ENCODE results near the gene ATAD3C. TPM values are rescaled to one million over a fixed set of nuclear protein-coding genes. Genes with fewer than 3 reads are reported as not detected.
"Not testable (repeated sequence)": the region's sequence is repeated elsewhere in the genome, so short reads cannot be mapped to it uniquely, and the experiment has no call there.

ATAD3C gene
- total RNA-seq, 1 experiment from 2014 or later = not detected

- Histone ChIP-seq H4K20me1 (ENCODE audit: insufficient read depth, low read depth, low read length) (no peaks in the 10 kb centered on the region), H3K27me3 (ENCODE audit: low read length) (no peaks in the 10 kb centered on the region), H2AFZ (ENCODE audit: low read length) (no peak overlapping the region), H3K4me1 (ENCODE audit: low read length) (no peaks in the 10 kb centered on the region), H3K9ac (ENCODE audit: low read length) (no peak overlapping the region), H3K9me2 (replicated peaks; ENCODE audit: insufficient read depth, low read length) (no peaks in the 10 kb centered on the region), H3K36me3 (ENCODE audit: insufficient read depth, low read length) (no peaks in the 10 kb centered on the region), H3K9me3 (ENCODE audit: low read length) (no peaks in the 10 kb centered on the region), H3K27ac (ENCODE audit: low read length) (no peak overlapping the region), H3K4me2 (ENCODE audit: low read depth, low read length, poor library complexity, severe bottlenecking) (no peak overlapping the region), H3K4me3 (ENCODE audit: low read length) (no peak overlapping the region), H3K79me2 (ENCODE audit: low read length) (no peaks in the 10 kb centered on the region)
- no peak for DNase-seq
These were observed 33.7 kb upstream of the ATAD3C start for GRCh38 chr1:1415751-1416150.

GRCh38 chr1:1417396-1417795 lies 32.1 kb upstream of the ATAD3C start:
- H3K27ac ChIP-seq (ENCODE audit: low read length); H3K4me2 ChIP-seq (ENCODE audit: low read depth, low read length, poor library complexity, severe bottlenecking); H3K4me3 ChIP-seq (ENCODE audit: low read length); H4K20me1 ChIP-seq (ENCODE audit: insufficient read depth, low read depth, low read length); H2AFZ ChIP-seq (ENCODE audit: low read length); H3K79me2 ChIP-seq (ENCODE audit: low read length); H3K4me1 ChIP-seq (ENCODE audit: low read length); H3K36me3 ChIP-seq (ENCODE audit: insufficient read depth, low read length); H3K27me3 ChIP-seq (ENCODE audit: low read length); H3K9me2 ChIP-seq (replicated peaks; ENCODE audit: insufficient read depth, low read length); H3K9ac ChIP-seq (ENCODE audit: low read length); H3K9me3 ChIP-seq (ENCODE audit: low read length); DNase-seq: not testable (repeated sequence)

- not testable (repeated sequence) for H3K9ac ChIP-seq (ENCODE audit: low read length); H3K9me2 ChIP-seq (replicated peaks; ENCODE audit: insufficient read depth, low read length); H3K36me3 ChIP-seq (ENCODE audit: insufficient read depth, low read length); H4K20me1 ChIP-seq (ENCODE audit: insufficient read depth, low read depth, low read length); H2AFZ ChIP-seq (ENCODE audit: low read length); H3K9me3 ChIP-seq (ENCODE audit: low read length); H3K4me1 ChIP-seq (ENCODE audit: low read length); H3K79me2 ChIP-seq (ENCODE audit: low read length); H3K4me2 ChIP-seq (ENCODE audit: low read depth, low read length, poor library complexity, severe bottlenecking); DNase-seq; H3K27me3 ChIP-seq (ENCODE audit: low read length); H3K4me3 ChIP-seq (ENCODE audit: low read length); H3K27ac ChIP-seq (ENCODE audit: low read length)
These were observed 31.5 kb upstream of the ATAD3C start for GRCh38 chr1:1417825-1418463.

- no peaks in the 10 kb centered on the region for H3K36me3 ChIP-seq (ENCODE audit: insufficient read depth, low read length)
- no peak overlapping the region for H3K27ac ChIP-seq (ENCODE audit: low read length)
- H3K9me3 ChIP-seq (ENCODE audit: low read length) = no peaks in the 10 kb centered on the region
- no peaks in the 10 kb centered on the region for H3K27me3 ChIP-seq (ENCODE audit: low read length)
- no peak overlapping the region for H3K9ac ChIP-seq (ENCODE audit: low read length)
- H3K79me2 ChIP-seq (ENCODE audit: low read length) = no peaks in the 10 kb centered on the region
- no peaks in the 10 kb centered on the region for H3K4me1 ChIP-seq (ENCODE audit: low read length)
- H3K4me2 ChIP-seq (ENCODE audit: low read depth, low read length, poor library complexity, severe bottlenecking) = no peak overlapping the region
- no peaks in the 10 kb centered on the region for H4K20me1 ChIP-seq (ENCODE audit: insufficient read depth, low read depth, low read length)
- no peak overlapping the region for H2AFZ ChIP-seq (ENCODE audit: low read length)
- no peak for DNase-seq
- no peaks in the 10 kb centered on the region for H3K9me2 ChIP-seq (replicated peaks; ENCODE audit: insufficient read depth, low read length)
- no peak overlapping the region for H3K4me3 ChIP-seq (ENCODE audit: low read length)
These were observed 30.8 kb upstream of the ATAD3C start for GRCh38 chr1:1418464-1419362.

- Histone ChIP-seq H2AFZ (ENCODE audit: low read length) (no peak overlapping the region), H3K4me1 (ENCODE audit: low read length) (no peaks in the 10 kb centered on the region), H3K79me2 (ENCODE audit: low read length) (no peaks in the 10 kb centered on the region), H3K27me3 (ENCODE audit: low read length) (no peaks in the 10 kb centered on the region), H3K9me2 (replicated peaks; ENCODE audit: insufficient read depth, low read length) (no peaks in the 10 kb centered on the region), H3K27ac (ENCODE audit: low read length) (no peak overlapping the region), H3K36me3 (ENCODE audit: insufficient read depth, low read length) (no peaks in the 10 kb centered on the region), H3K9ac (ENCODE audit: low read length) (no peak overlapping the region), H3K4me3 (ENCODE audit: low read length) (no peak overlapping the region), H3K9me3 (ENCODE audit: low read length) (no peaks in the 10 kb centered on the region), H3K4me2 (ENCODE audit: low read depth, low read length, poor library complexity, severe bottlenecking) (no peak overlapping the region), H4K20me1 (ENCODE audit: insufficient read depth, low read depth, low read length) (no peaks in the 10 kb centered on the region)
- DNase-seq = no peak
These were observed 30.1 kb upstream of the ATAD3C start for GRCh38 chr1:1419363-1419812.

- Histone ChIP-seq H2AFZ (ENCODE audit: low read length) (no peak overlapping the region), H3K27me3 (ENCODE audit: low read length) (no peaks in the 10 kb centered on the region), H3K36me3 (ENCODE audit: insufficient read depth, low read length) (no peaks in the 10 kb centered on the region), H3K9ac (ENCODE audit: low read length) (no peak overlapping the region), H3K27ac (ENCODE audit: low read length) (no peak overlapping the region), H3K79me2 (ENCODE audit: low read length) (no peaks in the 10 kb centered on the region), H3K4me1 (ENCODE audit: low read length) (no peaks in the 10 kb centered on the region), H3K4me2 (ENCODE audit: low read depth, low read length, poor library complexity, severe bottlenecking) (no peak overlapping the region), H3K9me3 (ENCODE audit: low read length) (no peaks in the 10 kb centered on the region), H3K4me3 (ENCODE audit: low read length) (no peak overlapping the region), H4K20me1 (ENCODE audit: insufficient read depth, low read depth, low read length) (no peaks in the 10 kb centered on the region), H3K9me2 (replicated peaks; ENCODE audit: insufficient read depth, low read length) (no peaks in the 10 kb centered on the region)
- DNase-seq = no peak
These were observed 29.5 kb upstream of the ATAD3C start for GRCh38 chr1:1419813-1420653.

- Histone ChIP-seq H3K79me2 (ENCODE audit: low read length) (no peaks in the 10 kb centered on the region), H4K20me1 (ENCODE audit: insufficient read depth, low read depth, low read length) (no peaks in the 10 kb centered on the region), H3K27ac (ENCODE audit: low read length) (no peak overlapping the region), H3K27me3 (ENCODE audit: low read length) (no peaks in the 10 kb centered on the region), H2AFZ (ENCODE audit: low read length) (no peak overlapping the region), H3K4me2 (ENCODE audit: low read depth, low read length, poor library complexity, severe bottlenecking) (no peak overlapping the region), H3K36me3 (ENCODE audit: insufficient read depth, low read length) (no peaks in the 10 kb centered on the region), H3K9me2 (replicated peaks; ENCODE audit: insufficient read depth, low read length) (no peaks in the 10 kb centered on the region), H3K9ac (ENCODE audit: low read length) (no peak overlapping the region), H3K4me3 (ENCODE audit: low read length) (no peak overlapping the region), H3K4me1 (ENCODE audit: low read length) (no peaks in the 10 kb centered on the region), H3K9me3 (ENCODE audit: low read length) (no peaks in the 10 kb centered on the region)
- DNase-seq = no peak
These were observed 28.8 kb upstream of the ATAD3C start for GRCh38 chr1:1420654-1421141.

Data from Karpas-422 (cell line).